Stromal cell of bone marrow (primary cell): ENCODE results near the gene EYA4.
A peak's percentile ranks its signal among the peaks of the same experiment; 100 is the strongest.

Experiments
- DNase-seq: peaks from one replicate; pipeline ENCODE4 v3.0.0-alpha.2; 2012; ENCODE audit warnings: low read depth

Gene EYA4

DNA sequence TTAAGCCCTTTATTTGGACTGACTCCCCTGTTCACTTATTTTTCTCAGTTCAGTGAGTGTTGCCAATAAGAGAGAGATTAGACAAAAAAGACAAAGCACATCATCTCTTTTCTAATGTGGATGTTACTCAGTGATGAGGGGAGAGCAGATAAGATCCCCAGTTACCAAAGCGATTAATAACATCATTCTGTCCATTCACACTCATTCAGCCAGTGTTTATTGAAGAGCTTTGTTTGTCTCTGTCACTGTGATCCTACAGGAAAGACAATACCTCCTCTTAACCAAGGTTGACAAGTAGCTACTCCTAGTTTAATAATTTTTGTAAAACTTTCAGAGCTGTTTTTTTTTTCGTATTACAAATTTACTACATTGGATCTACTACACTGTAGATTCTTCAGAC is 163.0 kb downstream of the EYA4 start:
- no peak for DNase-seq

GRCh38 chr6:133404728-133405127 is 163.6 kb downstream of the EYA4 start:
- no peak for DNase-seq

- DNase-seq = no peak
Observed at GRCh38 chr6:133407320-133408100, 166.4 kb downstream of the EYA4 start.

- DNase-seq = no peak
Observed at GRCh38 chr6:133408132-133408531, 167.0 kb downstream of the EYA4 start.

DNA sequence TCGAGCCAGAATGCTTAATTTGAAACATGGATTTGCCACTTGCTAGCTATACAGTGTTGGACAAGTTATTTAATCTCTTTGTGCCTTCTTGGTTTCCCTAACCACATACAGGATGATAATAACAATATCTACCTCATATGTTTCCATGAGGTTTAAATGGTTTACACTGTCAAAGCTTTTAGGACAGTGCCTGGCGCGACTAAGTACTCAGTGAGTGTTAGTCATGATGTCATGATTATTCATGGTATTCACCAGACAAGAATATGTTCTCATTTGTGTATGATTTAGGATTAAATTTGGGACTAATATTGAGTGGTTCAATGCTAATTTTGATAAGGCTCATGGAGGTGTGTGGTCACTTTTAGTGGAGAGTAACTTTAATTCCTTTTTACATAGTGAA is 167.4 kb downstream of the EYA4 start:
- DNase-seq = no peak

GRCh38 chr6:133410638-133411435 is 169.7 kb downstream of the EYA4 start:
- no peak for DNase-seq

DNA sequence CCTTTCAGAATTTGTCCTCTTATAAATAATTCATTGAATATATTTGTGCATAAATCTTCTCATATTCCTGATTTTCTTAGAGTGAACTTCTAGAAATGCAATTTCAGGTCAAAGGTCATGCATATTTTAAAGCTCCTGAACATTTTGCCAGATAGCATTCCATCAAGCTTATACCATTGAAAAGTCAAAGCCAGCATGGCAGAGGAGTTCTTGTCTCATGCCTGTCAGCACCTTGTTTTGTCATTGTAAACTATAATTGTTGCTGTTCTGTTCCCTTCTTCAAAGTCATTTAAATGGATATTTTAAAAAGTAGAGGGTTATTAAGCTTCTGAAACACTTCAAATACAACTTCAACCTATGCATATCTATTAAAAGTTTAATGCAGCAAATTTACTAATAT is 170.6 kb downstream of the EYA4 start:
- no peak for DNase-seq

DNA sequence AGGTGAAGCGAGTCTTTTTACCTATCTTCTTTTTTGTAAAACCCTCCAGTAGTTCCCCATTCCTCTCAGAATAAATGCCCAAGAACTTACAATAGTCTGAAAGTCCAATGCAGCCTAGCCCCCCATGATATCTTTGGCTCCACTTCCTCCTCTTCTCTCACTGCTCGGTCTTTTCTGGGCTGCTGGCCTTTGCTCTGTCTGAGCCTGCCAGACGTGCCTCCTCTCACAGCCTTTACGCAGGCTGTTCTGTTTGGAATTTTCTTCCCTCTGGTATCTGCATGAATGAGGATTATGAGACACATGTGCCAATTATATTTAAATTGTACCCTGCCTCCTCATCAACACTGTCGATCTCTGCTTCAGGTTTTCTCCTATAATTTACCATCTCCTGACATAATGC is 174.1 kb downstream of the EYA4 start:
- no peak for DNase-seq

- DNase-seq = no peak
Observed at GRCh38 chr6:133418108-133418507, 177.0 kb downstream of the EYA4 start.

DNA sequence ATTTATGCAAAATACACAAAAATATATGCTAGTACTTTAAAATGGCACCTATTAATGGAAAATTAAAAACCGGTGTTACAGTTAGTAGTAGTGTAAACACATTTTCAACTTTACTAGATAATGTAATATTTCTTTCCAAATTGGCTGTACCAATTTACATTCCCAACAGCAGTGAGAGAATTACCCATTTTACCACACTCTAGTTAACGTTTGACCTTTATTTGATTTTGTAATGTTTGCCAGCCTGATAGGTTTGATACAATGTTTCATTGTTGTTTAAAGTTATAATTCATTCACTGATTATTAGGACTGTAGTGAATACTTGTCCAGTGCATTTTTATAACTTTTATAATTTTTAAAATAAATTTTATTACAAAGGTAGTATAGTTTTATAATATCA is 182.1 kb downstream of the EYA4 start:
- no peak for DNase-seq

DNA sequence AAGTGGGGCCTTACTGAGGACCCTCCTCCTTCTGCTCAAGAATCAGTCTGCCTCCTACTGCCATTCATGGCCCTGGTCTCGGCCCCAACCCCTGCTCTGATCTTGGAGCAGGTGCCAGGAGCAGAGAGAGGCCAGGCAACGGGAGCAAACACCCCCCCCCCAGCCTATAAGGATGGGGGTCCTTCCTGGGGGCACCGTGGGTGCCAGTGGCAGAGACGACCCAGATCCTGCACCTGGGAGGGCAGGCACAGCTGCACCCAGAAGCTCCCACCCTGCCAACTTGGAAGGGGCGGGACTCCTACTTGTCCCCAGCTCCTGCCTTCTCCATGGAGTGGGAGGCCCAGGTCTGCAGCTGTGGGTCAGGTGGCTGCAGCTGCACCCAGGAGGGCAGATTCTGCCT is 183.2 kb downstream of the EYA4 start:
- DNase-seq = no peak

DNA sequence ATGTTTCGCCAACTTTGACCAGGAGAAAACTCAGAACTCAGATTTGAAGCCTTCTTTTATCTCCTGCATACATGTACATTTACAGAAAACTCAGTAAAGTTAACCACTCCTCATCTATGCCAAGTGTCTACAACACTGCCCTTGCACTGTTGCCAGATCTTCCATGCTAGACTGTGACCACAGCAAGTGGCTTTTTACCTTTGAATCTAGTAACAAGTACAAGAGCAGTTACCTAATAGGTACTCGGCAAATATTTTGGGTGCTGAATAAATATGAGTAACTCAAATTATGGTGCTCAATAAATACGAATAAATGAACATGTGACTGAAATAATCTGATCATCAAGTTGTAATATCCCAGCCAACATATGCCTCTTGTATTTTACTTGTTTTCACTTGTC is 184.9 kb downstream of the EYA4 start:
- no peak for DNase-seq

GRCh38 chr6:133428295-133428694 is 187.1 kb downstream of the EYA4 start:
- no peak for DNase-seq

DNA sequence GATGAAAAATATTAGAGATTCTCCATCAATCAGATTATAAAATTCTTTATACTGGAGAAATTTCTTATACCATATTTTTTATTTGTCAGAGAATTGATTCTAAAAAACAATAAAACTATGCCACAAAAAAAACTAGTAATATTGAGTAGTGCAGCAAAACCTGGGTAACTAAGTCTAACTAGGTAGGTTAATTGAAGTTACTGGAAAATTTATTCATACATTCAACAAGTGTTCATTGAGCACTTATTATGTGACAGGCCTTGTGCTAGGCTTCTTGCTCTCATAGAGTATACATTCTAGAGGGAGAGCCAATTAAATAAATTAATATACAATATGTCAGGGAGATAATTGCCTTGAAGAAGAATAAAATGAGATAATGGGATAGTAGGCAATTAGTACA is 189.4 kb downstream of the EYA4 start:
- no peak for DNase-seq

DNA sequence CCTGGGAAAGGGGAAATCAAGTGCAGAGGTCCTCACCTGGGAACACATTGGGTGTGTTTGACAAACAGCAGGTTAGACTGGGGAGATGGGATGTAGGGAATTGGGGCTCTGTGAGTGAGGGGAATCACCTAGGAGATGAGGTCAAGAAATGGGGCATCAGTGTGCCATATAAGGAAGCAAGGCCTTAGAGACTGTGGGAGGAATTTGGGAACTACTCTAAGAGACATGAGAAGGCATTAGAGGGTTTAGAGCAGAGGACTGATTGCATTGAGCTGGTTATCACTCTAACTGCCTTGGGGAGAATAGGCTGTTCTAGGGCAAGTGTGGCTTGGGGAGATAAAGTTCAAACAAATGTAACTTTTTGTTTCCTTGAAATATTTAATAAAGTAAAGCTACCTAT is 189.9 kb downstream of the EYA4 start:
- no peak for DNase-seq

DNA sequence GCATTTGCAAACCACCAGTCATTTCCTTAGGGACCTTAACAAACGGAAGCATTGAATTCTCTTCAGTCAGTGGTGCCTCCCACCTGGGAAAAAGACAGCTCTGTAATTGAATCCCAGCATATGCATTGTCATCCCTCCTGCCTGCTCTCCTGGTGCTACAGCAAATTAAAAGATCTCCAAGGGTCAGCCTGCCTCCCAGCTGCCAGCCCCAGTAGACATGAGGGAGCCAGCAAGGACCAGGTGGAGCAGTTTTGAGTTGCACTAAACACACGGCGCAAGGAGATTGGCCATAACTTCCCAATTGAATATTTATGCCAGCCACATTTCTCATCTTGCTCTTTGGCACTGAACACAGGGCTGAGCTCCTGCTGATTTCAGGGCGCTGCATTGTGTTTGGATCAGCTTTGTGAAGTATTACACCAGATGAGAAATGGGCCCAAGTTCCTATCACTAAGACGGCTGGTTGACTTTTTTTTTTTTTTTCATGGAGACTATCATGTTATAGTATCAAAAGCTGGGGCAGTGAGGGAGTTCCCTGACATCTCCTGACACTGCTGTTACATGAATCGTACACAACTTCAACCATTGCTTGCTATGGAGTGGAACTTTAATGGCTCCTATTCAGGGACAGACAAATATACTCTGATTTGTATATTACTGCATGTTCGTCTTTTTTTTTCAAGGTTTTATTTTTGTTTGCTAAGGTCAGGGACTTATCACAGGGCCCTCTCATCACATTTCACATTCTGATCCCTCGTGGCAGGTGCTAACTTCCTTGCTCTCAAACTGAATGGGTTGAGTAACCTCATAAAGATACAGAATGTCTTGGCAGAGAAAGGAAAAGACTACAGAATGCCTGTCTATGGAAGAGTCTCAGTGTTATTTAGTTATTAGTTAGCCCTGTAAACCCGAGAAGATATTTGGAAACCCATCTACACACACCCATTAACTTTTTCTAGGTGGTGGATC is 191.1 kb downstream of the EYA4 start:
- no peak for DNase-seq

DNA sequence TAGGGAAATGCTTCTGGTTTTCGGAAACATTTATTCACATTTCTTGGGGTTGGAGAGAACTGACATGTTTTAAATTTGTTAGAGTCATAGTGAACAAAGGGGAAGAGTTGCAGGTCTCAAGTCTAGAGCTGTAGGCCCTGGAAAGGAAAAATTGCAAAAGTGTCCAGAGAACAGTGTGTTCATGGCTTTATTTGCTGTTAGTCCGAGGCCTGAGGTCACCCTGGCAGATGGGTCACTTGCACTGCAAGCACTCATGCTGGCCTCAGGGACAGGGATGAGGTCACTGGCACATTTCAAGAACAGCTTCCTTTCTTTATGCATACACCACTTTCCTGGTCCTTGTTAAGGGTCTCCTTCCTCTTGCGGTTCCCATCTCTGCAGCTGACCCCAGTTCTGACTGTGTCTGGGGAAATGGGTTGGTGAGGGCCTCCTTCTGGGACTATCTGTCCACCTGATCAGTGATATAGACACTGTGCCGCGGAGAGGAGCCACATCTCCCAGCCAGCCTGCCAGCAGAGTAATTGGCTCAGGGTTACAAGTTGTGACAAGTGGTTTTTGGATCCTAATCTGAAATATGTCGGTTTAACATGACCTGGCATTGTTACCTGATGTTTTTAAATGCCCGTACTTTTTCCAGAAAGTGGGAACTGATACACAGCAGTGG is 194.0 kb downstream of the EYA4 start:
- DNase-seq = no peak

DNA sequence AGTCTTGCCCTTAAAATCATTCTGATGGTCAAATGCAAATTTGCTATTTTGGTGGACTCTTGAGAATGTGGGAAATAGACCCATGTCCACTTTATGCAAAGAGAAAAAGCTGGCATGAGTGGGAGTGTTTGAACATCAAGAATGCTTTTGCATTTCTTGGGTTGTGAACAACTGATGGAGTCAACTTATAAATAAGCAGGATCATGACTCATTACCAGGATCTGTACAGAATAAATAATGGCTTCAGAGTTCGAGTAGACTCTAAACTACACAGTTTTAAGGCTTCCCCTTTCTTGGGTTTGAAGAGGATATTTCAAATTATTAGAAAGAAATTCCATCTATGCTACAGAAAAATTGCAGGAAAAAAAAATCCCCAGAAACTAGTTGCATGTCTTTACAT is 195.5 kb downstream of the EYA4 start:
- no peak for DNase-seq

GRCh38 chr6:133441491-133441890 is 200.3 kb downstream of the EYA4 start:
- no peak for DNase-seq

DNA sequence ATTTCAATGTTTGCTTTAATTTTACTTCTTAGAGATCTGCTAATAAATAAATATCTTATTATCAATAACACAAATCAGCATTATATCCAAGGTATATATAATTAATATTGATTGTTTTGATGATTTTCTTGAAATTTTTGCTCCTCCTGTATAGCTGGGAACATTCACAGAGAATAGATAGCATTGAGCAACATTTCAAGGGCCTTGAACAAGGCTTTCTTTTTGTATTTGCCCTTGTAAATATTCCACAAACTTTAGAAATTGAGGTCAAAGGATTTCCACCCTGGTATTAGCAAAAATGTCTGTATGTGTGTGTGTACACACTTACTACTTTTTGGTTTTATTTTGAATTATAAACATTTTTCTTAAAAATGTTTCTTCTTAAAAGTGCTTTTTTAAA is 205.6 kb downstream of the EYA4 start:
- DNase-seq = no peak

DNA sequence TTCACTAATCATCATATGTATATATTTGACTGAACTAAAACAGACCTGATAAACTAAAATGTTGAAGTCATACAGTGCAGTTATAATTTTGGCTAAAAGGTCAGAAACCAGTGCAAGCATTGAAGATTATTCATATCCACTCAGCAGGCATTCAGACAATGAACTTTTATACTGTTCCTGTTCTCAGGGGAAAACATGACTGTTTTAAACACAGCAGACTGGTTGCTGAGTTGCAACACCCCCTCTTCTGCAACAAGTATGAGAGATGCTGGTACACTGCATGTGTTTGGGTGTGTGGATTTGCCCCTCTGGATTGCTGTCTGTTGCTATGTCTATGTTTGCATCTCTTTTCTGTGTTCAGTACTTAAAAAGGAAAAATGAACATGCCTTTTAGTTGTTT is 206.8 kb downstream of the EYA4 start:
- peak; percentile 73 for DNase-seq

DNA sequence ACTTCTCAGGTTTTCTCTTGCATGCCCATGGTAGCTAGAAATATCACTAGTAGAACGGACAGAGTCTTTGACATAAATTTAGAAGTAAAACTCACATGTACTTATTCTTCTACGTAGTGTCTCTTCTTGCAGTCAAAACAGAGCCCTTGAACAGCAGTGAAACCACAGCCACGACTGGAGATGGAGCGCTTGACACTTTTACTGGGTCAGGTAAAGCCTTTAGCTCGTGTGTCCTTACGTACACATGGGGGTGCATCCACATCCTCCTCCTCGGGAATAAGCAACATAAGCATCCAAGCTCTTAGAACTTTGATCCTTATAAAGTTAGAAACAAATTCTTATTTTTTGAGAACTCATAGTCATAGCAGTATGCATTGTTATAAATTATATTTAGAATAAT is 215.3 kb downstream of the EYA4 start:
- DNase-seq = no peak
